GM23338 (cell line): ENCODE measurements around the gene ZNF93. TPM values are rescaled to one million over a fixed set of nuclear protein-coding genes. Genes with fewer than 3 reads are reported as not detected.

ENCODE experiments used
- ATAC-seq: fragments of 200-7000 bp; cut with Tn5 transposase; 3 replicates; pipeline ENCODE4 v1.9.1; 2020
- DNase-seq: peaks from one replicate; pipeline ENCODE4 v3.0.0-alpha.2; 2015; ENCODE audit warnings: low spot score
- H2AFZ ChIP-seq: fragments of 200-600 bp; sonication (generic); 2 replicates; pipeline ENCODE4 v1.8.0; 2016; ENCODE audit warnings: antibody characterized with exemption, mild to moderate bottlenecking, moderate library complexity
- H3F3A ChIP-seq: fragments of 200-600 bp; sonication (generic); replicated peaks from 2 replicates; pipeline ENCODE4 v1.8.0; 2017; ENCODE audit warnings: antibody characterized with exemption, mixed run types, low read depth
- H3K27ac ChIP-seq: fragments of 200-600 bp; sonication (generic); 2 replicates; pipeline ENCODE4 v1.6.1; 2016; ENCODE audit warnings: low read depth
- H3K27me3 ChIP-seq: fragments of 200-600 bp; sonication (generic); 2 replicates; pipeline ENCODE4 v1.8.0; 2016; ENCODE audit warnings: mild to moderate bottlenecking, mixed run types, moderate library complexity; ENCODE audit not compliant: insufficient read depth
- H3K36me3 ChIP-seq: fragments of 200-600 bp; sonication (generic); 2 replicates; pipeline ENCODE4 v1.8.0; 2016; ENCODE audit warnings: mild to moderate bottlenecking; ENCODE audit not compliant: insufficient read depth
- H3K4me1 ChIP-seq: fragments of 200-600 bp; sonication (generic); 2 replicates; pipeline ENCODE4 v1.8.0; 2016; ENCODE audit warnings: mild to moderate bottlenecking, moderate library complexity; ENCODE audit not compliant: insufficient read depth
- H3K4me2 ChIP-seq: fragments of 200-600 bp; sonication (generic); 2 replicates; pipeline ENCODE4 v1.7.1; 2017; ENCODE audit warnings: mixed run types
- H3K4me3 ChIP-seq: fragments of 200-600 bp; sonication (generic); 2 replicates; pipeline ENCODE4 v1.6.1; 2016; ENCODE audit warnings: mixed run types
- H3K79me2 ChIP-seq: fragments of 200-600 bp; sonication (generic); replicated peaks from 2 replicates; pipeline ENCODE4 v1.8.0; 2017; ENCODE audit warnings: mild to moderate bottlenecking; ENCODE audit not compliant: insufficient read depth
- H3K9me2 ChIP-seq: fragments of 200-600 bp; sonication (generic); 2 replicates; pipeline ENCODE4 v1.8.0; 2017; ENCODE audit not compliant: insufficient read depth
- H4K20me1 ChIP-seq: fragments of 200-600 bp; sonication (generic); replicated peaks from 2 replicates; pipeline ENCODE4 v1.8.0; 2017; ENCODE audit warnings: mild to moderate bottlenecking; ENCODE audit not compliant: insufficient read depth
- H3K27ac Mint-ChIP-seq: 2 replicates; pipeline ENCODE4 v1.8.0; 2020; ENCODE audit warnings: inconsistent platforms, mild to moderate bottlenecking, moderate library complexity, mixed read lengths
- H3K27me3 Mint-ChIP-seq: 3 replicates; pipeline ENCODE4 v1.8.0; 2022; ENCODE audit warnings: low read depth, mild to moderate bottlenecking, moderate library complexity, mixed read lengths, inconsistent platforms; ENCODE audit not compliant: insufficient read depth, poor library complexity
- H3K36me3 Mint-ChIP-seq: 3 replicates; pipeline ENCODE4 v1.8.0; 2021; ENCODE audit warnings: low read depth, mild to moderate bottlenecking, inconsistent platforms, moderate library complexity, mixed read lengths
- H3K4me1 Mint-ChIP-seq: 3 replicates; pipeline ENCODE4 v1.8.0; 2020; ENCODE audit warnings: mild to moderate bottlenecking, inconsistent platforms, mixed read lengths
- H3K4me3 Mint-ChIP-seq: 3 replicates; pipeline ENCODE4 v1.8.0; 2021; ENCODE audit warnings: moderate library complexity, mild to moderate bottlenecking, inconsistent platforms, mixed read lengths
- H3K9me3 Mint-ChIP-seq: 3 replicates; pipeline ENCODE4 v1.8.0; 2020; ENCODE audit warnings: moderate library complexity, mild to moderate bottlenecking, inconsistent platforms, mixed read lengths
- EZH2 ChIP-seq: fragments of 200-600 bp; sonication (generic); IDR thresholded peaks from one replicate; pipeline ENCODE4 v1.8.0; 2017; ENCODE audit warnings: antibody characterized with exemption, mild to moderate bottlenecking, low read depth; ENCODE audit not compliant: unreplicated experiment
- JUNB ChIP-seq: IDR thresholded peaks from one replicate; pipeline ENCODE4 v1.6.1; 2016; ENCODE audit warnings: antibody characterized with exemption; ENCODE audit not compliant: unreplicated experiment
- STAT1 ChIP-seq: IDR thresholded peaks from one replicate; pipeline ENCODE4 v1.6.1; 2016; ENCODE audit warnings: antibody characterized with exemption; ENCODE audit not compliant: unreplicated experiment
- polyA plus RNA-seq: library from polyadenylated mRNA; unstranded; fragments of >200 nt; fragmentation: Nextera tagmentation; extraction: Ambion mirVana; gene quantifications from 2 replicates; pipeline ENCODE4 v1.2.1, GENCODE V29; 2016
- total RNA-seq: library from RNA; depleted of rRNA; stranded (reverse); fragments of >200 nt; shearing (Covaris generic); gene quantifications from 2 replicates; pipeline ENCODE4 v1.2.3, GENCODE V29; 2014
- TF ChIP-seq, protein P1 (sequence below): IDR thresholded peaks from one replicate; pipeline ENCODE4 v1.6.1; 2018; ENCODE audit warnings: antibody characterized with exemption; ENCODE audit not compliant: unreplicated experiment
- TF ChIP-seq, protein P2 (sequence below): fragments of 250-450 bp; sonication (Bioruptor Pico); IDR thresholded peaks from 2 replicates; pipeline ENCODE4 v1.5.0; 2020; ENCODE audit warnings: mild to moderate bottlenecking, moderate library complexity

Gene ZNF93
- total and polyA plus RNA-seq, 2 experiments from 2014 or later, result 48.6 to 122 TPM

- no peaks in the 10 kb centered on the region for H3K27me3 Mint-ChIP-seq
- H3K27me3 ChIP-seq, result no peaks in the 10 kb centered on the region
Observed at GRCh38 chr19:19955208-19955607, 54.5 kb downstream of the ZNF93 start.

More at GRCh38 chr19:19955208-19955607, 54.5 kb downstream of the ZNF93 start:
- Mint-ChIP-seq H3K4me3 (no peak overlapping the region), H3K36me3 (no peaks in the 10 kb centered on the region), H3K9me3 (no peaks in the 10 kb centered on the region; the same call in 1 of the 3 replicates), H3K27ac (no peak overlapping the region), H3K4me1 (peaks cover 4% of the 10 kb centered on the region; the same call in 2 of the 3 replicates)
- Histone ChIP-seq H2AFZ (0 out of 2 replicates have a peak overlapping the region, but pooled peaks have one; percentile 28), H3K9me2 (0 out of 2 replicates have a peak, but pooled peaks cover 3% of the 10 kb centered on the region), H3K4me2 (no peak overlapping the region), H3K36me3 (no peaks in the 10 kb centered on the region), H3F3A (0 out of 2 replicates have a peak, but pooled peaks cover 2% of the 10 kb centered on the region), H3K79me2 (no peaks in the 10 kb centered on the region), H4K20me1 (no peaks in the 10 kb centered on the region), H3K4me3 (no peak overlapping the region), H3K27ac (no peak overlapping the region), H3K4me1 (0 out of 2 replicates have a peak, but pooled peaks cover 4% of the 10 kb centered on the region)
- DNase-seq (no peak), ATAC-seq (no peak)
- TF ChIP-seq EZH2 (no peak), STAT1 (no peak), JUNB (no peak)
- TF ChIP-seq, protein P1, sequence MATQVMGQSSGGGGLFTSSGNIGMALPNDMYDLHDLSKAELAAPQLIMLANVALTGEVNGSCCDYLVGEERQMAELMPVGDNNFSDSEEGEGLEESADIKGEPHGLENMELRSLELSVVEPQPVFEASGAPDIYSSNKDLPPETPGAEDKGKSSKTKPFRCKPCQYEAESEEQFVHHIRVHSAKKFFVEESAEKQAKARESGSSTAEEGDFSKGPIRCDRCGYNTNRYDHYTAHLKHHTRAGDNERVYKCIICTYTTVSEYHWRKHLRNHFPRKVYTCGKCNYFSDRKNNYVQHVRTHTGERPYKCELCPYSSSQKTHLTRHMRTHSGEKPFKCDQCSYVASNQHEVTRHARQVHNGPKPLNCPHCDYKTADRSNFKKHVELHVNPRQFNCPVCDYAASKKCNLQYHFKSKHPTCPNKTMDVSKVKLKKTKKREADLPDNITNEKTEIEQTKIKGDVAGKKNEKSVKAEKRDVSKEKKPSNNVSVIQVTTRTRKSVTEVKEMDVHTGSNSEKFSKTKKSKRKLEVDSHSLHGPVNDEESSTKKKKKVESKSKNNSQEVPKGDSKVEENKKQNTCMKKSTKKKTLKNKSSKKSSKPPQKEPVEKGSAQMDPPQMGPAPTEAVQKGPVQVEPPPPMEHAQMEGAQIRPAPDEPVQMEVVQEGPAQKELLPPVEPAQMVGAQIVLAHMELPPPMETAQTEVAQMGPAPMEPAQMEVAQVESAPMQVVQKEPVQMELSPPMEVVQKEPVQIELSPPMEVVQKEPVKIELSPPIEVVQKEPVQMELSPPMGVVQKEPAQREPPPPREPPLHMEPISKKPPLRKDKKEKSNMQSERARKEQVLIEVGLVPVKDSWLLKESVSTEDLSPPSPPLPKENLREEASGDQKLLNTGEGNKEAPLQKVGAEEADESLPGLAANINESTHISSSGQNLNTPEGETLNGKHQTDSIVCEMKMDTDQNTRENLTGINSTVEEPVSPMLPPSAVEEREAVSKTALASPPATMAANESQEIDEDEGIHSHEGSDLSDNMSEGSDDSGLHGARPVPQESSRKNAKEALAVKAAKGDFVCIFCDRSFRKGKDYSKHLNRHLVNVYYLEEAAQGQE, result no peak
- TF ChIP-seq, protein P2, sequence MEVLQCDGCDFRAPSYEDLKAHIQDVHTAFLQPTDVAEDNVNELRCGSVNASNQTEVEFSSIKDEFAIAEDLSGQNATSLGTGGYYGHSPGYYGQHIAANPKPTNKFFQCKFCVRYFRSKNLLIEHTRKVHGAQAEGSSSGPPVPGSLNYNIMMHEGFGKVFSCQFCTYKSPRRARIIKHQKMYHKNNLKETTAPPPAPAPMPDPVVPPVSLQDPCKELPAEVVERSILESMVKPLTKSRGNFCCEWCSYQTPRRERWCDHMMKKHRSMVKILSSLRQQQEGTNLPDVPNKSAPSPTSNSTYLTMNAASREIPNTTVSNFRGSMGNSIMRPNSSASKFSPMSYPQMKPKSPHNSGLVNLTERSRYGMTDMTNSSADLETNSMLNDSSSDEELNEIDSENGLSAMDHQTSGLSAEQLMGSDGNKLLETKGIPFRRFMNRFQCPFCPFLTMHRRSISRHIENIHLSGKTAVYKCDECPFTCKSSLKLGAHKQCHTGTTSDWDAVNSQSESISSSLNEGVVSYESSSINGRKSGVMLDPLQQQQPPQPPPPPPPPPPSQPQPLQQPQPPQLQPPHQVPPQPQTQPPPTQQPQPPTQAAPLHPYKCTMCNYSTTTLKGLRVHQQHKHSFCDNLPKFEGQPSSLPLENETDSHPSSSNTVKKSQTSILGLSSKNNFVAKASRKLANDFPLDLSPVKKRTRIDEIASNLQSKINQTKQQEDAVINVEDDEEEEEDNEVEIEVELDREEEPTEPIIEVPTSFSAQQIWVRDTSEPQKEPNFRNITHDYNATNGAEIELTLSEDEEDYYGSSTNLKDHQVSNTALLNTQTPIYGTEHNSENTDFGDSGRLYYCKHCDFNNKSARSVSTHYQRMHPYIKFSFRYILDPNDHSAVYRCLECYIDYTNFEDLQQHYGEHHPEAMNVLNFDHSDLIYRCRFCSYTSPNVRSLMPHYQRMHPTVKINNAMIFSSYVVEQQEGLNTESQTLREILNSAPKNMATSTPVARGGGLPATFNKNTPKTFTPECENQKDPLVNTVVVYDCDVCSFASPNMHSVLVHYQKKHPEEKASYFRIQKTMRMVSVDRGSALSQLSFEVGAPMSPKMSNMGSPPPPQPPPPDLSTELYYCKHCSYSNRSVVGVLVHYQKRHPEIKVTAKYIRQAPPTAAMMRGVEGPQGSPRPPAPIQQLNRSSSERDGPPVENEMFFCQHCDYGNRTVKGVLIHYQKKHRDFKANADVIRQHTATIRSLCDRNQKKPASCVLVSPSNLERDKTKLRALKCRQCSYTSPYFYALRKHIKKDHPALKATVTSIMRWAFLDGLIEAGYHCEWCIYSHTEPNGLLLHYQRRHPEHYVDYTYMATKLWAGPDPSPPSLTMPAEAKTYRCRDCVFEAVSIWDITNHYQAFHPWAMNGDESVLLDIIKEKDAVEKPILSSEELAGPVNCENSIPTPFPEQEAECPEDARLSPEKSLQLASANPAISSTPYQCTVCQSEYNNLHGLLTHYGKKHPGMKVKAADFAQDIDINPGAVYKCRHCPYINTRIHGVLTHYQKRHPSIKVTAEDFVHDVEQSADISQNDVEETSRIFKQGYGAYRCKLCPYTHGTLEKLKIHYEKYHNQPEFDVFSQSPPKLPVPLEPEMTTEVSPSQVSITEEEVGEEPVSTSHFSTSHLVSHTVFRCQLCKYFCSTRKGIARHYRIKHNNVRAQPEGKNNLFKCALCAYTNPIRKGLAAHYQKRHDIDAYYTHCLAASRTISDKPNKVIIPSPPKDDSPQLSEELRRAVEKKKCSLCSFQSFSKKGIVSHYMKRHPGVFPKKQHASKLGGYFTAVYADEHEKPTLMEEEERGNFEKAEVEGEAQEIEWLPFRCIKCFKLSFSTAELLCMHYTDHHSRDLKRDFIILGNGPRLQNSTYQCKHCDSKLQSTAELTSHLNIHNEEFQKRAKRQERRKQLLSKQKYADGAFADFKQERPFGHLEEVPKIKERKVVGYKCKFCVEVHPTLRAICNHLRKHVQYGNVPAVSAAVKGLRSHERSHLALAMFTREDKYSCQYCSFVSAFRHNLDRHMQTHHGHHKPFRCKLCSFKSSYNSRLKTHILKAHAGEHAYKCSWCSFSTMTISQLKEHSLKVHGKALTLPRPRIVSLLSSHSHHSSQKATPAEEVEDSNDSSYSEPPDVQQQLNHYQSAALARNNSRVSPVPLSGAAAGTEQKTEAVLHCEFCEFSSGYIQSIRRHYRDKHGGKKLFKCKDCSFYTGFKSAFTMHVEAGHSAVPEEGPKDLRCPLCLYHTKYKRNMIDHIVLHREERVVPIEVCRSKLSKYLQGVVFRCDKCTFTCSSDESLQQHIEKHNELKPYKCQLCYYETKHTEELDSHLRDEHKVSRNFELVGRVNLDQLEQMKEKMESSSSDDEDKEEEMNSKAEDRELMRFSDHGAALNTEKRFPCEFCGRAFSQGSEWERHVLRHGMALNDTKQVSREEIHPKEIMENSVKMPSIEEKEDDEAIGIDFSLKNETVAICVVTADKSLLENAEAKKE, result no peak
